Measurements from ENCODE around the gene KIF1A.

Gene KIF1A

DNA sequence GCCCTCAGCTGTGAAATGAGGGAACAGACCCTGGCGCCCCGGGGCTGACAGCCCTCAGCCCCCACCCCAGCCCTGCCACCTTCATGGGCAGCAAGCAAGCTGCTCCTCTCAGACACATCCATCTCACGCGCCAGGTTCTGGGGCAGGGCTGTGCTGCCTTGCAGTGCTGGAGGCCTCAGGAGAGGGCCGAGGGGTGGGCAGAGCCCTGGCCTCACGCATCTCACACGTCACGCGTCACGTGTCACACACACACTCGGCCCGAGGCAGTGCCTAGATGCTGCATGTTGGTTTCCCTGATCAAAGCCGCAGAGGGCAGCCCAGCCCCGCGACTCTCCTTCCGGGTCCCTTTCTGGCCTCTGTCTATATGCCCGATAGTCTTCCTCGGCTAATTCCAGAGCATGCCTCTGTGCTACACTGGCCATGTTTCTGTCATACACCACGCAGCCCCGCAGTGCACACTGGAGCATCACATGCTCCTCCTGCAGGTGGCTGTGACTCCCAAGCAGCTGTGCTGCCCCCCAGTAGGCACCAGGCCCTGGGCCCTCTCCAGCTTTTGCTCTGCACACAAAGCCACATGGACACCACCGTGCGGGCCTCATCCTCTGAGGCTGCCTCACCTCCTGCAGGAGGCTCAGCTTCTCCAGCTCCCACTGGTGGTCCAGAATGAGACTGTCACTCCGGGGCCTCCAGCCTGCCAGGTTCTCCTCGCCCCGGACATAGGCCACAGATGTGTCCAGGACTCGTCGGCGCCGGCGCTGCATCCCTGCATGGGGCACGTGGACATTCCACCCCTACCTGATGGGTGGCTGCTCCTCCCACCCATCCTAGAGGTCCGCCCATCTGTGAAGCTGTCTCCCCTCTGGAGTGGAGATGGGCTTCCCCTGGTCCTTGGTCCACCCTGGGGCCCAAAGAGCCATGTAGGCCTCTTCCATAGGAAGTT is 97.0 kb downstream of the KIF1A start:
- intact Hi-C loops (cut with micrococcal nuclease) = no loop called here
- peaks cover 2% of the 10 kb centered on the region for H3K27me3 Mint-ChIP-seq
- H3K4me1 Mint-ChIP-seq (ENCODE audit: low read depth) = no peaks in the 10 kb centered on the region
- H3K27ac Mint-ChIP-seq = no peak overlapping the region
- no peaks in the 10 kb centered on the region for H3K9me3 Mint-ChIP-seq
- H3K4me3 Mint-ChIP-seq = no peak overlapping the region
- no peaks in the 10 kb centered on the region for H3K36me3 Mint-ChIP-seq (ENCODE audit: low read depth)

DNA sequence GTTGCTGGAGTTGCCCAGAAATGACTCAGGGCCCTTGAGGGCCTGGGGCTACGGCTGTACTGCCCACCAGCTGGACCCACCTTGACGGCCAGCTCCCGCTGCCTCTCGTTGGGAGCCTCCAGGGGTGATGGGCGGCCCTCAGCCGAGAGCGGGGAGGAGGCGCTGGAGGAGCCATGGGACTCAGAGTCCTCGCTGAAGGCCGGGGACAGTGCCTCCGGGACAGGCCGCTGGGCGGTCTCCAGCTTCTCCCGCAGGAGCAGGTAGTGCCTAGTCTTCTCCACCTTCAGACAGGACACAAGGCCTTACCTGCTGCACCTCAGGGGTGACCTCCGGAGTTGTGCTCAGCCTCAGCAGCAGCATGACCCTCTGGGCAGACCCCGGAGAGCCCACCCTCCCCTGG is 97.6 kb downstream of the KIF1A start:
- Mint-ChIP-seq H3K9me3 (no peaks in the 10 kb centered on the region), H3K27ac (no peak overlapping the region), H3K27me3 (peaks cover 2% of the 10 kb centered on the region), H3K4me3 (no peak overlapping the region), H3K36me3 (ENCODE audit: low read depth) (no peaks in the 10 kb centered on the region), H3K4me1 (ENCODE audit: low read depth) (no peaks in the 10 kb centered on the region)
- intact Hi-C loops (cut with micrococcal nuclease) = no loop called here

DNA sequence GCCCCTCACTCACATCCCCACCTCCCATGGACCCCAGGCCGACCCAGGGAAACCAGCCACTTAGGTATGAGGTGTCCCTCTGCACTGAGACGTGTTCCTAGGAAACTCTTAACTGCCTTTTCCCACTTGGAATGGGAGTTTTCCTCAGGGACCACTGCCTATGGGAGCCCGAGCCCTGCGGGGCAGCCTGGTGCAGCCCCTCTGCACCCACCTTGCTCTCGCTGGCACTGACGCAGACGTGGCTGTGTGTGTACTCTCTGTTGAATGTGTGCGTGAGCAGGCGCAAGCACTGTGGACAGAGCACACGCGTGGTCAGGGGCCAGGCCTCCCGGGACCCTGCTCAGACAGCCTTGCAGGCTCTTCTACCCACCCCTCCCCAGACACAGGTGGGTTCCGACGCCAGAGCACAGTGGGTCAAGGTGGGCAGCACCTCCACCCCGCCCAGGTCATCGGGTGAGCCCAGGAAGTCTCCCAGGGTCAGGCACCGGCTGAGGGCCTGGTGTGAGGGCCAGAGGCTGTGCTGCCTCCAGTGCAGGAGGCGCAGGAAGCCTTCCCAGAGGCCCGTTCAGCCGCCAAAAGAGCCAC is 98.3 kb downstream of the KIF1A start:
- intact Hi-C loops (cut with micrococcal nuclease) = no loop called here
- H3K4me3 Mint-ChIP-seq = no peak overlapping the region
- H3K27me3 Mint-ChIP-seq = no peaks in the 10 kb centered on the region
- no peak overlapping the region for H3K27ac Mint-ChIP-seq
- no peaks in the 10 kb centered on the region for H3K36me3 Mint-ChIP-seq (ENCODE audit: low read depth)
- no peaks in the 10 kb centered on the region for H3K9me3 Mint-ChIP-seq
- no peaks in the 10 kb centered on the region for H3K4me1 Mint-ChIP-seq (ENCODE audit: low read depth)

DNA sequence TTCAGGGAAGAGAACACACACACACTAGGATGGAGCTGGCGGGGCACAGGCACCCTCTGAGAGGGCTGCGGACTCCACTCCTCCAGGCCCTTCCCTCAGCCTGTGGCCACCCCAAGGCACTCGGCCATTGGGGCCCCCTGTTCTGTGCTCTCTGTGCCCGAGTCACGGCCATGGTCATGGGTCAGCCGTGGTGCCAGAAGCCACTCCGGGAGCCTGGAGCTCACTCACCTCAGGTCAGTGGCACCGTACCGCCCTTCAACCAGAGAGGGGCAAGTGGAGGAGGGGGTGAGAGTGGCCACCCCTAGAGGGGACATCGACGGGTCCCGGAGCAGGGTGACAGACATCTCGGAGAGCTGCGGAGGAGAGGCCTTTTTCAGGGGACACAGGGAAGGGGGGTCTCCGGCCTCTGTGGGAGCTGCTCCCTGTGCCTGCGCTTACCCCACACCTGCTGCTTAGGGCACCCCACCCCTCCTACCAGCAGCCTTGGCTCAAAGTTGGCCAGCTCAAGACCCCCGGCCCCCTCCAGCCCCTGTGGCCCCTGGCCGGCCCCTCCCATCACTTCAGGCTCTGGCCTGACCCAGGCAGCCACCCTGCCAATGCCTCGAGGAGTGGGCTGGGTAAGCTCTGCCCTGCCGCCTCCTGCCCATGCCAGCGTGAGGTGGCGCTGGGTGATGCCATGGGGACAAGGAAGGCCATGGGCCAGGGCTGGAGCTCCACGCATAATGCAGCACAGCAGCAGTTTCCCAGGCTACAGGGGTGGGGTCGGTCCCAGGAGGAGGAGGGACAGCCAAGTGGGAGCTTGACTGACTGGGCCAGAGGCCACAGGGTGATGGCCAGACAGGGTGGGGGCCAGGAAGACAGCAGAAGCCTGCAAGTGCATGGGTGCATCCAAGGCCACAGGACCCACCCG is 99.1 kb downstream of the KIF1A start:
- intact Hi-C loops (cut with micrococcal nuclease) = no loop called here
- H3K4me3 Mint-ChIP-seq = no peak overlapping the region
- no peaks in the 10 kb centered on the region for H3K4me1 Mint-ChIP-seq (ENCODE audit: low read depth)
- H3K27me3 Mint-ChIP-seq = no peaks in the 10 kb centered on the region
- H3K36me3 Mint-ChIP-seq (ENCODE audit: low read depth) = no peaks in the 10 kb centered on the region
- H3K27ac Mint-ChIP-seq = no peak overlapping the region
- no peaks in the 10 kb centered on the region for H3K9me3 Mint-ChIP-seq

DNA sequence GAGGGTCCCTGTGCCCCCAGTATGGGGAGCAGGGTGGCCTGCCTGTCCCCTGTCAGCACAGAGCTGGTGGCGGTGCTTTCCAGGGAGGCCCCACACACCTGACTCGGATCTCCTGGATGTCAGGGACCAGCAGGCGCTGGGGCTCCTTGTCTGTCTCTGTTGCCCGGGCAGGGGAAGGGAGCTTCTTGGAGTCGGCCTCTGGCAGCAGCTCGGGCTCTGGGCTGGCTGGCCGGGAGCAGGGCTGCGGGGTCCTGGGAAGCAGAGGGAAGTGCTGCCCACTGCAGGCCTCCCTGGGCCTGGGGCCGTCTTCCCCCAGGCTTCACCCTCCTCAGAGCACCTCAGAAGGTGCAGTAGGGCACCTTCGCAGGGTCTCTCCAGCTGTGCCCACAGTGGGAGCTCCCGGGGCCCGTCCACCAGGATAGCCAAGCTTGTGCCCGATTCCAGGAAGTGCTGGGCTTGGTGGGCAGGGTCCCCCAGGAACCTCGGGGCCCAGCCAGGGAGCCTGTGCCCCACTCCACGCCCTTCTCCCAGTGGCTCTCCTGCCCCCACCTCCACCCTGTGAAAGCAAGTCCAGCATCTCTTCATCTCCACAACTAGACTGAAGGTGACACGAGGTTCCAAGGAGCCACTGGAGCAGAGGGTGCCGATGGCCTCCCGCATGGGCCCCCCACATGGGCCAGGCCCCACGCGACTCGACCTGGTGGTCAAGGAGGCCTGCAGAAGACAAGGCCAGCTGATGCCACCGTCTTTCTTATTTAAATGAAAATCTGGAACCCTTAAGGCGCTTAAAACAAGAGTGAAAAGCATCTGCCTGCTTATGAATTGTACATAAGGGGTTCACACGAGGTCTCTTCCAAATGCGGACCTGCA is 100.1 kb downstream of the KIF1A start:
- Mint-ChIP-seq H3K9me3 (no peaks in the 10 kb centered on the region), H3K4me3 (no peak overlapping the region), H3K4me1 (ENCODE audit: low read depth) (no peaks in the 10 kb centered on the region), H3K36me3 (ENCODE audit: low read depth) (no peaks in the 10 kb centered on the region), H3K27me3 (no peaks in the 10 kb centered on the region), H3K27ac (no peak overlapping the region)
- intact Hi-C loops (cut with micrococcal nuclease) = no loop called here

DNA sequence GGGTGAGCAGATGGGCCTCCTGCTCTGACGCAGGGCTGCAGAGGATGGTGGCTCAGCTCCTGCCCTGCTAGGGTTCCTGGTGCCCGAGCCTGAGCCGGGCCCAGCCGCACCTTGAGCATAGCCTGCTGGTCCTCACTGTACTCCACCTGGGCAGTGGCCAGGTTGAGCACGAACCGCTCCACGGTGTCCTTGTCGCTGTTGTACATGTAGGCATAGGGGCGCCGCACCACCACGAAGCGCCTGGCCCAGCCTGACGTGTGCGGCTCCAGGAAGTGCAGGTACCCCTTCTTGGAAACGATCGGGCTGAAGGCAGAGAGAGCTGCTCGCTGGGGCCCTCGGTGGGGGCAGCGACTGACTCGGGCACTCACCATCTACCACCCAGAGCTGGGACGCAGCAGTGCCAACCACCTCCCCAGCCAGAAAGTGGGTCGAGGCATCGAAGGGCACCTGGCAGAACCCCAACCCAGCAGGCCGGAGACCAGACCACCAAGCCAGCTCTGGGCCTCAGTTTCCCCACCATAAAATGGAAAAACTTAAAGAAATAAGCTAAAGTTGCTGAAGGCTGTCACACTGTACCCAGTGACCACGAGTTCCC is 101.0 kb downstream of the KIF1A start:
- Mint-ChIP-seq H3K4me1 (ENCODE audit: low read depth) (no peaks in the 10 kb centered on the region), H3K27me3 (no peaks in the 10 kb centered on the region), H3K36me3 (ENCODE audit: low read depth) (no peaks in the 10 kb centered on the region), H3K4me3 (no peak overlapping the region), H3K27ac (no peak overlapping the region), H3K9me3 (no peaks in the 10 kb centered on the region)
- intact Hi-C loops (cut with micrococcal nuclease) = no loop called here

DNA sequence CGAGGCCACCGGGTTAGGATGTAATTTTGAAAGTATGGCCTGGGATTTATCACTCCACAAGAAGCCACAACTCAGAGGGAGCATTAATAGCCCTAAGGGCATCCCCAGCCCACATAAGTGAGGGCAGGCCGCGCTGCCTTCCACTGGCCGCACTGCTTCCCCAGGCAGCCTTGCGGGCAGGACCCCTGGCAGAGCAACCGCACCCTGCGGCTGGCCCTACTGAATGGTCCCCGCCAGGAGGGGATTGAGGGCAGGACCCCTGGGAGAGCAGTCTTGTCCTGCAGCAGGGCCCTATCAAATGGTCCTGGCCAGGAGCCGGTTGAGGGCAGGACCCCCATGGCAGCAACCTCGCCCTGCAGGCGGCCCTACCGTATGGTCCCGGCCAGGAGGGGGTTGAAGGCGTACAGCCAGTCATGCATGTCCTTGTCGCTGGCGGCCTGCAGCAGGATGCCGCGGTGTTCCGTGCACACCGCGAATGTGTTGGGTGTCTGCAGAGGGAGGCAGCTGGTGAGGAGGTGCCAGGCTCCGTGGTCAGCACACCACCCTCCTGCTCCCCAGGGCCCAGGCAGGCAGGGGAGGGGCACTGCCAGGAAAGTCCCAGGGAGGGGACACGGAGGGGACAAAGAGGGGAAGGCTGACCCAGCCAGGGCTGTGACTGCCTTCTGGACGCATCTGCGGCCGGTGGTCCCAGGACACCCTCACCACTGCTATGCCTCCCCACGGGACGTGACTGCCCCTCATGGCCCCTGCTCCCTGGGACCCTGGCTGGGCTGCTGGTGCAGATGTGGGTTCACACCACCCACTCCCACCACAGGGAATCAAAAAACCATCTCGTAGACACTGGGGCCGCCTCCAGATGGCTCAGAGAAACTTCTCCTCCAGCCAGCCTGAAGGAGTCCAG is 102.1 kb downstream of the KIF1A start:
- Mint-ChIP-seq H3K27ac (no peak overlapping the region), H3K9me3 (no peaks in the 10 kb centered on the region), H3K36me3 (ENCODE audit: low read depth) (no peaks in the 10 kb centered on the region), H3K27me3 (no peaks in the 10 kb centered on the region), H3K4me3 (no peak overlapping the region), H3K4me1 (ENCODE audit: low read depth) (no peaks in the 10 kb centered on the region)
- intact Hi-C loops (cut with micrococcal nuclease) = no loop called here

DNA sequence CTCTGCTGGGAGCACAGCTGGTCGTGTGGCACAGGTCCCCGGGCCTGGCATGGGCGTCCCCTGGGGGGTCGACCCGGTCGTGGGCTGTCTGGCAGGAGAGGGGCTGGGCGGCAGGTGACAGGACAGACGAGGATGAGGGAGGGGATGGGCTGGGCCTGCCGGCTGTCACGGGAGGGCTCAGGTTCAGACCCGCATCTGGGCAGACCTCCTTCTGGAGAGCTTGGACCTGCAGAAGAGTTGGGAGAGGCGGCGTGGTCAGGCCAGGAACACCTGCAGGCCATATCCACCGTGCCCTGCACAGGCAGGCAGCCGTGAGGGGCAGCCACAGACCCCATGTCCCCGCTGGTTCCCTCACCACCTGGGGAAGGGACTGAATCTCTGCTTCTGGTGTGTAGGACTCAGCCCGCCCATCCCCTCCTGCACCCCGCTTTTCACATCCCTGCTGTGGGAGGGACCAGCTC is 102.8 kb downstream of the KIF1A start:
- H3K4me3 Mint-ChIP-seq = no peak overlapping the region
- H3K9me3 Mint-ChIP-seq = no peaks in the 10 kb centered on the region
- no peaks in the 10 kb centered on the region for H3K27me3 Mint-ChIP-seq
- intact Hi-C loops (cut with micrococcal nuclease) = no loop called here
- no peak overlapping the region for H3K27ac Mint-ChIP-seq
- no peaks in the 10 kb centered on the region for H3K36me3 Mint-ChIP-seq (ENCODE audit: low read depth)
- no peaks in the 10 kb centered on the region for H3K4me1 Mint-ChIP-seq (ENCODE audit: low read depth)

DNA sequence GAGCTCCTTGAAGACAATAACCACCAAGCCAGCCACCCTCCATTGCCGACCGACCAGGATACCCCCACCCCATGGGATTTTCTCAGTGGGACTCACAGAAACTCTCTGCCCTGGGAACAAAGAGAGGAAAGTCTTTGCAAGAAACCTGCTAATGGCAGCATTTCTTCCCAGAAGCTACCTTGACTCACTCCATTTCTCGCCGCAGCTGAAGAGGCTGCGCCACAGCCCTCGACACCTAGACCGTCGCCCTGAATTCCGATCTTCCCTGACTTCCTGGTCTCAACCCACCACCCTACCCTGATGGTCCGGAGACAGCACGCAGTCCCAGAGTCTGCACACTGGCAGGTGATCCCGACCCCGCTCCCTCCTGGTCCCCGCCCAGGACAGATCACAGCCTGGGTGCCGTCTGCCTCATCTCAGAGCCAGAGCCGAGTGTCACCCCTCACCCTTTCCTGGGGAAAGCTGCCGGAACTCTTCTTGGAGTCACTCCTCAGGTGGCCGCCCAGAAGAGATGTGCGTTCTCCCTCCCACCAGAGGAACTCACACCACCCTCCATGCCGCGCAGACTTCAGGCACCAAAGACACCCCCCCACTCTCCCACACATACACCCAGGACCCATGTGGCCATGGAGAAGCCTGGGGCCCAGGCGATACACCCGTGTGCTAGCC is 103.8 kb downstream of the KIF1A start:
- H3K4me1 Mint-ChIP-seq (ENCODE audit: low read depth) = no peaks in the 10 kb centered on the region
- H3K4me3 Mint-ChIP-seq = no peak overlapping the region
- intact Hi-C loops (cut with micrococcal nuclease) = no loop called here
- no peaks in the 10 kb centered on the region for H3K36me3 Mint-ChIP-seq (ENCODE audit: low read depth)
- no peaks in the 10 kb centered on the region for H3K27me3 Mint-ChIP-seq
- no peaks in the 10 kb centered on the region for H3K9me3 Mint-ChIP-seq
- H3K27ac Mint-ChIP-seq = no peak overlapping the region

DNA sequence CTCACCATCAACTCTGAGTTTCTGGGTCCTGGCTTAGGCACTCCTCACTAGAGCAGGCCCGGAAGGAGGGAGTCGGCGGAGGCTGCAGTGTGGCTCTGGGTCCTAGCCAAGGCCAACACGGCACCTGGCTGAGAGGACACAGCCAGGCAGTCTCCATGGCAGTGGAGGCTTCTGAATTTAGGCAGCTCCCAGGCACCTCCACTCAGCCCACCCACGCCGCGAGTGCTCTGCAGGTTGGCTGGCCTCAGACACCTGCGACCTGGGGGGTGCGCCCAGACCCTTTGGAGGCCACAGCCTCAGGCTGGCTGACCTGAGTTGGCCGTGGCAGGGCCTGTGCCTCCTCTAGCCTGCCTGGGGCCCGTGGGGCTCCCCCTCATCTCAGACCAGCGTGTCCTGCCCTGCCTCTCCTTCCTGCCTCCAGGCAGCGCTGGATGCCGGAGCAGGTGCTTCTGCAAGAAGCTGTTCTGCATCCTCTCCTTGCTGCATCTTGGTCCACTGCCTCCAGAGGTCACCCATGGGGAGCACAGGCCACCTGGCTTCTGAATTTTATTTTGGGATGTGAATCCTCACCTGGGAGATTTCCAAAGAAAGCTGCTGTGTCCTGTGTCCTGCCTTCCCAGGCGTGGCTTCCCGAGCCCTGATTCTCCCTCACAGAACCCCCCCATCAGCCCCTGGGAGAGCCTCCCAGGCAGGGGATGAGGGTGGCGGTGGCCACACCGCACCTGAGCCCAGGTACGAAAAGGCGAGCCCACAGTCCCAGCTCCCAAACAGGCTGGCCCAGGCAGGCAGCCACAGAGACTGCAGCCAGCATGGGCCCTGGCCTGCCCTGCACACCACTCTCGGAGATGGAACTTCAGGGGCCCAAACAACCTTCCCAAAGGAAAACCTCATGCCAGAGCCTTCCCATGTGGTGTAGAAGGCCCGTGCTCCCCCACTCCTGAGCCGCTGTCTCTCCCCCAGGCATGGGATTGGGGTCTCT is 105.0 kb downstream of the KIF1A start:
- no peak overlapping the region for H3K27ac Mint-ChIP-seq
- no peaks in the 10 kb centered on the region for H3K27me3 Mint-ChIP-seq
- H3K9me3 Mint-ChIP-seq = no peaks in the 10 kb centered on the region
- intact Hi-C loops (cut with micrococcal nuclease) = no loop called here
- H3K36me3 Mint-ChIP-seq (ENCODE audit: low read depth) = no peaks in the 10 kb centered on the region
- no peaks in the 10 kb centered on the region for H3K4me1 Mint-ChIP-seq (ENCODE audit: low read depth)
- no peak overlapping the region for H3K4me3 Mint-ChIP-seq
